ENCODE results near the gene CBX7. TPM values are rescaled to one million over a fixed set of nuclear protein-coding genes. Genes with fewer than 3 reads are reported as not detected.

CBX7 gene
- total RNA-seq, 4 donors from 2014 or later: 4.7 to 56.1 (median 19.5) TPM

DNA sequence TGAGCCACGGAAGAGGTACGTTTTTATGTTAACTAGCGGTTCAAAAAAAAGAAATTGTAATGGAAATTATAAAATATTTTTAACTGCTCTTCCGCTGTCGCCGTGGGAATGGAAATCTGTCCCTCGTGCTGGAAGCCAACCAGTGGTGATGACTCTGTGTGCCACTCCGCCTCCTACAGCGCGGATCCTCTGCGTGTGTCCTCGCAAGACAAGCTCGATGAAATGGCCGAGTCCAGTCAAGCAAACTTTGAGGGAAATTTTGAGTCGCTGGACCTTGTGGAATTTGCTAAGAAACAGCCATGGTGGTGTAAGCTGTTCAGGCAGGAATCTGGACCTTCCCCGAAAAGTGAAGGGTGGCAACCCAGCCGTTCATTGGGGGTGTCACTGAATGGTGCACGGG is 2.9 kb upstream of the CBX7 start:
- no peak overlapping the region for H3K4me3 ChIP-seq
- no peak overlapping the region for H3K27ac ChIP-seq
- no peaks in the 10 kb centered on the region for H3K9me3 ChIP-seq
- no peak for DNase-seq
- WGBS, 2 donors: 89 to 91% methylated on average over 11 to 14 of the region's 18 CpGs
- no peaks in the 10 kb centered on the region for H3K36me3 ChIP-seq
- peaks cover 16 to 29% (median 22%) of the 10 kb centered on the region in 3 donors for H3K4me1 ChIP-seq
- H3K27me3 ChIP-seq: peaks cover 0 to 18% (median 0%) of the 10 kb centered on the region in 4 donors
- TF ChIP-seq POLR2A (IDR thresholded peaks at IDR 0.05): no peak
- TF ChIP-seq CTCF (IDR thresholded peaks at IDR 0.05): no peak
- intact Hi-C loops (cut with DNase I): no loop called here

- TF ChIP-seq POLR2A (IDR thresholded peaks at IDR 0.05) (no peak), CTCF (IDR thresholded peaks at IDR 0.05) (no peak)
- H3K27ac ChIP-seq: peak overlapping the region; percentile 85 to 98 (median 90)
- WGBS, 2 donors: 4 to 8% methylated on average over 35 to 43 of the region's 43 CpGs
- no peak for DNase-seq
- intact Hi-C loops (cut with DNase I): no loop called here
- peaks cover 0 to 18% (median 0%) of the 10 kb centered on the region in 4 donors for H3K27me3 ChIP-seq
- no peaks in the 10 kb centered on the region for H3K9me3 ChIP-seq
- H3K4me1 ChIP-seq: peaks cover 23 to 51% (median 38%) of the 10 kb centered on the region in 3 donors
- peaks cover 0 to 11% (median 6%) of the 10 kb centered on the region in 3 donors for H3K36me3 ChIP-seq
- peak overlapping the region; percentile 70 to 97 (median 82) for H3K4me3 ChIP-seq
These were observed 789 bp upstream of the CBX7 start for GRCh38 chr22:39153220-39153717.

GRCh38 chr22:39152024-39152510 is 413 bp downstream of the CBX7 start:
- Histone ChIP-seq H3K36me3 (peaks cover 0 to 15% (median 6%) of the 10 kb centered on the region in 3 donors), H3K27me3 (peaks cover 0 to 18% (median 0%) of the 10 kb centered on the region in 4 donors), H3K27ac (peak overlapping the region; percentile 85 to 98 (median 94)), H3K4me3 (peak overlapping the region; percentile 70 to 97 (median 82)), H3K9me3 (no peaks in the 10 kb centered on the region), H3K4me1 (peaks cover 23 to 63% (median 47%) of the 10 kb centered on the region in 3 donors)
- intact Hi-C loops (cut with DNase I): no loop called here
- 13 to 25% methylated on average over 3 to 16 of the region's 44 CpGs for WGBS, 2 donors
- DNase-seq: no peak
- no peak for TF ChIP-seq CTCF (IDR thresholded peaks at IDR 0.05)
- no peak for TF ChIP-seq POLR2A (IDR thresholded peaks at IDR 0.05)

DNA sequence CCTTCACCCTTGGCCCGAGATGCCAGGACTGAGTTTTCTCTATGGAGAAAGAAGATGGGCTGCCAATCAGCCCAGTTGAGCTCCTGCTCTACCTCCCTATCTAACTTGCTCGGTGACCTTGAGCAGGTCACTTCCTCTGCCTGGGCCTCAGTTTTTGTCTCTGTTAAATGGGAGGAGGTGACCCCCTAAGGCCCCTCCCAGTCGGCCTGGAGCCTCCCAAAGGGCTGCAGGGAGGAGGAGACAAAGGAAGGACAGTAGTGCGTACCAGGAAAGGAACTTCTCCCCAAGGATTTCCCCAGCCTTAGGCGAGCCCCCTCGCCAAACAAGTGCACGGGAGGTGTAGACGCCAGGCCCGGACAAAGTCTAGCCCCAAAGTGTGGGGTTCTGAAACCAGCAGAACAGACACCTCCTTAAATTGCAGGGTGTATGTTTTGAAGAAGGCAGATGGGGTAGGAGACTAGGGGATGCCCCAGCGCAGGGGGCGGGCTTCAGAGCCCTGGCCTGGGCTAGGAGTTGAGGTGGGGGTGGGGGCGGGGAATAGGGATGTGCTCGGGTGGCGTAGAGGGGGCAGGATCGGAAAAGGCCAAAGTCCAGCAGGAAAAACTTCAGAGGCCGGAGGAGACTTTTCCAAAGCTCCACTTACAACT is 1.0 kb downstream of the CBX7 start:
- H3K4me3 ChIP-seq: peak overlapping the region; percentile 70 to 97 (median 82)
- WGBS, 2 donors: 28 to 47% methylated on average over 11 of the region's 16 CpGs
- peaks cover 0 to 15% (median 6%) of the 10 kb centered on the region in 3 donors for H3K36me3 ChIP-seq
- no peak for TF ChIP-seq CTCF (IDR thresholded peaks at IDR 0.05)
- no peak for TF ChIP-seq POLR2A (IDR thresholded peaks at IDR 0.05)
- peaks cover 24 to 69% (median 51%) of the 10 kb centered on the region in 3 donors for H3K4me1 ChIP-seq
- peak overlapping the region; percentile 85 to 98 (median 94) for H3K27ac ChIP-seq
- DNase-seq: no peak
- intact Hi-C loops (cut with DNase I): no loop called here
- H3K27me3 ChIP-seq: peaks cover 0 to 18% (median 0%) of the 10 kb centered on the region in 4 donors
- H3K9me3 ChIP-seq: no peaks in the 10 kb centered on the region

DNA sequence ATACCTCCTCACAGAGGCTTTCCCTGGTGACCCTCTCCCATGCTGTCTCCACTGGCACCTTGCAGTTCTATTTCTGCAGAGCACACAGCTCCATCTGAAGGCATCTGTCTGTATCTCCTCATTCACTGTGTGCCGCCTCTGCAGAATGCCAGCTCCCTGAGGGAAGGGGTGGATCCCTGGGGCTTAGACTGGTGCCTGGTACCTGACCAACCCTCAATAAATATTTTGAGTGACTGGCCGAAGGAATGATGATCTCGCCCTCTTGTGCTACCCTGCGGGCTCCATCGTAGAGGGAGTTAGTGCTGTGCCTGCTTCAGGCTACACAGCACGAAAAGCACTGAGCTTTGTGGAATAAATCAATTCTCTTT is 1.6 kb downstream of the CBX7 start:
- H3K36me3 ChIP-seq: peaks cover 0 to 15% (median 6%) of the 10 kb centered on the region in 3 donors
- WGBS, 2 donors: 25 to 42% methylated on average over 6 of the region's 6 CpGs
- DNase-seq: no peak
- intact Hi-C loops (cut with DNase I): no loop called here
- H3K4me3 ChIP-seq: peak overlapping the region in 3 of 4 donors; percentile 74 to 97 (median 89)
- peaks cover 0 to 18% (median 0%) of the 10 kb centered on the region in 4 donors for H3K27me3 ChIP-seq
- H3K9me3 ChIP-seq: no peaks in the 10 kb centered on the region
- H3K27ac ChIP-seq: peak overlapping the region; percentile 85 to 98 (median 94)
- H3K4me1 ChIP-seq: peaks cover 30 to 75% (median 57%) of the 10 kb centered on the region in 3 donors
- TF ChIP-seq POLR2A (IDR thresholded peaks at IDR 0.05) (no peak), CTCF (IDR thresholded peaks at IDR 0.05) (no peak)

Measured in esophagus squamous epithelium (tissue), 5 donors.